Epithelial cell of alveolus of lung (primary cell): ENCODE data around the gene CR1L. TPM values are rescaled to one million over a fixed set of nuclear protein-coding genes. Genes with fewer than 3 reads are reported as not detected.

Experiments
- total RNA-seq: library from RNA; depleted of rRNA; stranded (reverse); fragments of >200 nt; gene quantifications from 2 replicates; pipeline ENCODE4 v1.2.1, GENCODE V29; 2015

CR1L gene
- total RNA-seq = not detected in 2 replicates

GRCh38 chr1:207644852-207645634, at the start of gene CR1L:
TSS of gene CR1L (plus strand) at chr1:207645133. CDS start at chr1:207645234, 101 bp downstream.

GRCh38 chr1:207751790-207752455, 107.0 kb downstream of the CR1L start, which contains the start of gene CD46:
TSS of gene CD46 (plus strand) at chr1:207752054. CDS start at chr1:207752213, 159 bp downstream.

Other genes with a start within 250 kb of the CR1L start
- gene CR2, start 190.8 kb upstream of the CR1L start, total RNA-seq = not detected in 2 replicates
- not detected in 2 replicates for gene CR1, start 149.0 kb upstream of the CR1L start, total RNA-seq
- 72.5 and 95.0 TPM in 2 replicates for gene CD46, start 106.9 kb downstream of the CR1L start, total RNA-seq